T-helper 1 cell treated with Interleukin-12 subunit alpha and Interleukin-12 subunit beta and Interleukin-4 antibody, amounts not matched to agents 30 μg/mL and 1 μg/mL, for 36 hours (primary cell): Measurements from ENCODE around the gene ROR1.

Experiments
- H3K27ac Mint-ChIP-seq: one replicate; pipeline ENCODE4 v1.8.0; 2021; ENCODE audit warnings: mild to moderate bottlenecking, mixed read lengths
- H3K27me3 Mint-ChIP-seq: one replicate; pipeline ENCODE4 v1.8.0; 2021; ENCODE audit warnings: low read depth, mixed read lengths
- H3K36me3 Mint-ChIP-seq: one replicate; pipeline ENCODE4 v1.8.0; 2021; ENCODE audit warnings: low read depth, mixed read lengths
- H3K4me1 Mint-ChIP-seq: one replicate; pipeline ENCODE4 v1.8.0; 2021; ENCODE audit warnings: low read depth, mixed read lengths
- H3K4me3 Mint-ChIP-seq: one replicate; pipeline ENCODE4 v1.8.0; 2021; ENCODE audit warnings: mild to moderate bottlenecking, moderate library complexity, mixed read lengths
- H3K9me3 Mint-ChIP-seq: one replicate; pipeline ENCODE4 v1.8.0; 2021; ENCODE audit warnings: mixed read lengths

The ROR1 gene

GRCh38 chr1:63877021-63877767, 103.4 kb downstream of the ROR1 start:
- H3K4me3 Mint-ChIP-seq: no peak overlapping the region
- no peaks in the 10 kb centered on the region for H3K4me1 Mint-ChIP-seq
- no peak overlapping the region for H3K27ac Mint-ChIP-seq

GRCh38 chr1:63877816-63878215, 104.0 kb downstream of the ROR1 start:
- H3K36me3 Mint-ChIP-seq: no peaks in the 10 kb centered on the region
- no peak overlapping the region for H3K27ac Mint-ChIP-seq
- no peak overlapping the region for H3K4me3 Mint-ChIP-seq
- no peaks in the 10 kb centered on the region for H3K4me1 Mint-ChIP-seq
- H3K9me3 Mint-ChIP-seq: no peaks in the 10 kb centered on the region
- H3K27me3 Mint-ChIP-seq: no peaks in the 10 kb centered on the region

More at GRCh38 chr1:63877021-63877767, 103.4 kb downstream of the ROR1 start:
- Mint-ChIP-seq H3K27me3 (no peaks in the 10 kb centered on the region), H3K9me3 (no peaks in the 10 kb centered on the region), H3K36me3 (no peaks in the 10 kb centered on the region)

GRCh38 chr1:63878932-63879331, 105.1 kb downstream of the ROR1 start:
- Mint-ChIP-seq H3K27ac (no peak overlapping the region), H3K4me3 (no peak overlapping the region), H3K9me3 (no peaks in the 10 kb centered on the region), H3K36me3 (no peaks in the 10 kb centered on the region), H3K27me3 (no peaks in the 10 kb centered on the region), H3K4me1 (no peaks in the 10 kb centered on the region)

- Mint-ChIP-seq H3K4me3 (no peak overlapping the region), H3K36me3 (no peaks in the 10 kb centered on the region), H3K4me1 (no peaks in the 10 kb centered on the region), H3K9me3 (no peaks in the 10 kb centered on the region), H3K27me3 (no peaks in the 10 kb centered on the region), H3K27ac (no peak overlapping the region)
These were observed 107.2 kb downstream of the ROR1 start for GRCh38 chr1:63880958-63881576.

- Mint-ChIP-seq H3K4me1 (no peaks in the 10 kb centered on the region), H3K36me3 (no peaks in the 10 kb centered on the region), H3K27ac (no peak overlapping the region), H3K4me3 (no peak overlapping the region), H3K9me3 (no peaks in the 10 kb centered on the region), H3K27me3 (no peaks in the 10 kb centered on the region)
These were observed 108.4 kb downstream of the ROR1 start for GRCh38 chr1:63882048-63882704.

GRCh38 chr1:63883494-63884235, 109.8 kb downstream of the ROR1 start:
- Mint-ChIP-seq H3K27ac (no peak overlapping the region), H3K9me3 (no peaks in the 10 kb centered on the region), H3K4me3 (no peak overlapping the region), H3K36me3 (no peaks in the 10 kb centered on the region), H3K4me1 (no peaks in the 10 kb centered on the region), H3K27me3 (no peaks in the 10 kb centered on the region)

GRCh38 chr1:63884486-63884885, 110.7 kb downstream of the ROR1 start:
- no peaks in the 10 kb centered on the region for H3K36me3 Mint-ChIP-seq
- H3K27me3 Mint-ChIP-seq: no peaks in the 10 kb centered on the region
- no peaks in the 10 kb centered on the region for H3K4me1 Mint-ChIP-seq
- H3K4me3 Mint-ChIP-seq: no peak overlapping the region
- H3K9me3 Mint-ChIP-seq: no peaks in the 10 kb centered on the region
- H3K27ac Mint-ChIP-seq: no peak overlapping the region

- H3K4me3 Mint-ChIP-seq: no peak overlapping the region
- H3K27ac Mint-ChIP-seq: no peak overlapping the region
- H3K9me3 Mint-ChIP-seq: no peaks in the 10 kb centered on the region
- H3K36me3 Mint-ChIP-seq: no peaks in the 10 kb centered on the region
- no peaks in the 10 kb centered on the region for H3K4me1 Mint-ChIP-seq
- no peaks in the 10 kb centered on the region for H3K27me3 Mint-ChIP-seq
These were observed 112.1 kb downstream of the ROR1 start for GRCh38 chr1:63885899-63886298.

GRCh38 chr1:63886340-63886739, 112.5 kb downstream of the ROR1 start:
- Mint-ChIP-seq H3K27me3 (no peaks in the 10 kb centered on the region), H3K27ac (no peak overlapping the region), H3K9me3 (no peaks in the 10 kb centered on the region), H3K4me3 (no peak overlapping the region), H3K36me3 (no peaks in the 10 kb centered on the region), H3K4me1 (no peaks in the 10 kb centered on the region)

GRCh38 chr1:63887809-63888208, 114.0 kb downstream of the ROR1 start:
- no peaks in the 10 kb centered on the region for H3K36me3 Mint-ChIP-seq
- no peaks in the 10 kb centered on the region for H3K27me3 Mint-ChIP-seq
- no peak overlapping the region for H3K4me3 Mint-ChIP-seq
- H3K9me3 Mint-ChIP-seq: no peaks in the 10 kb centered on the region
- no peaks in the 10 kb centered on the region for H3K4me1 Mint-ChIP-seq
- H3K27ac Mint-ChIP-seq: no peak overlapping the region

GRCh38 chr1:63888984-63889383, 115.2 kb downstream of the ROR1 start:
- Mint-ChIP-seq H3K27ac (no peak overlapping the region), H3K4me3 (no peak overlapping the region)

GRCh38 chr1:63890468-63890867, 116.7 kb downstream of the ROR1 start:
- H3K4me3 Mint-ChIP-seq: no peak overlapping the region
- H3K27me3 Mint-ChIP-seq: peaks cover 3% of the 10 kb centered on the region
- no peak overlapping the region for H3K27ac Mint-ChIP-seq
- no peaks in the 10 kb centered on the region for H3K9me3 Mint-ChIP-seq
- no peaks in the 10 kb centered on the region for H3K36me3 Mint-ChIP-seq
- H3K4me1 Mint-ChIP-seq: no peaks in the 10 kb centered on the region

More at GRCh38 chr1:63888984-63889383, 115.2 kb downstream of the ROR1 start:
- Mint-ChIP-seq H3K36me3 (no peaks in the 10 kb centered on the region), H3K27me3 (no peaks in the 10 kb centered on the region), H3K9me3 (no peaks in the 10 kb centered on the region), H3K4me1 (no peaks in the 10 kb centered on the region)

- Mint-ChIP-seq H3K27ac (no peak overlapping the region), H3K4me3 (no peak overlapping the region), H3K27me3 (peaks cover 3% of the 10 kb centered on the region), H3K9me3 (no peaks in the 10 kb centered on the region), H3K4me1 (no peaks in the 10 kb centered on the region), H3K36me3 (no peaks in the 10 kb centered on the region)
These were observed 117.4 kb downstream of the ROR1 start for GRCh38 chr1:63891060-63891690.
